Progenitor cell of endocrine pancreas (in vitro differentiated cells): ENCODE data around the gene ADAM19. TPM values are rescaled to one million over a fixed set of nuclear protein-coding genes. Genes with fewer than 3 reads are reported as not detected.

ENCODE experiments used
- DNase-seq: peaks from one replicate; pipeline ENCODE4 v3.0.0; 2021; ENCODE audit warnings: low spot score; ENCODE audit not compliant: unreplicated experiment
- H3K27ac Mint-ChIP-seq: 2 replicates; pipeline ENCODE4 v1.8.0; 2021; ENCODE audit warnings: mild to moderate bottlenecking, moderate library complexity, mixed read lengths
- H3K27me3 Mint-ChIP-seq: 2 replicates; pipeline ENCODE4 v1.8.0; 2021; ENCODE audit warnings: mixed read lengths
- H3K36me3 Mint-ChIP-seq: 2 replicates; pipeline ENCODE4 v1.8.0; 2022; ENCODE audit warnings: mixed read lengths; ENCODE audit not compliant: insufficient read depth
- H3K4me1 Mint-ChIP-seq: 2 replicates; pipeline ENCODE4 v1.8.0; 2021; ENCODE audit warnings: low read depth, mixed read lengths
- H3K4me3 Mint-ChIP-seq: 2 replicates; pipeline ENCODE4 v1.8.0; 2021; ENCODE audit warnings: low read depth, mild to moderate bottlenecking, moderate library complexity, mixed read lengths
- H3K9me3 Mint-ChIP-seq: 2 replicates; pipeline ENCODE4 v1.8.0; 2021; ENCODE audit warnings: low read depth, mixed read lengths
- total RNA-seq: library from RNA; stranded (reverse); gene quantifications from 2 replicates; pipeline ENCODE4 v1.2.1, GENCODE V29; 2021
- TF ChIP-seq, protein P1 (sequence below): fragments of 200-600 bp; sonication (generic); IDR thresholded peaks from one replicate; pipeline ENCODE4 v1.5.0; 2021; ENCODE audit warnings: antibody characterized with exemption, mild to moderate bottlenecking; ENCODE audit not compliant: unreplicated experiment

The ADAM19 gene
- total RNA-seq, 1 donor from 2014 or later: 13.4 TPM

DNA sequence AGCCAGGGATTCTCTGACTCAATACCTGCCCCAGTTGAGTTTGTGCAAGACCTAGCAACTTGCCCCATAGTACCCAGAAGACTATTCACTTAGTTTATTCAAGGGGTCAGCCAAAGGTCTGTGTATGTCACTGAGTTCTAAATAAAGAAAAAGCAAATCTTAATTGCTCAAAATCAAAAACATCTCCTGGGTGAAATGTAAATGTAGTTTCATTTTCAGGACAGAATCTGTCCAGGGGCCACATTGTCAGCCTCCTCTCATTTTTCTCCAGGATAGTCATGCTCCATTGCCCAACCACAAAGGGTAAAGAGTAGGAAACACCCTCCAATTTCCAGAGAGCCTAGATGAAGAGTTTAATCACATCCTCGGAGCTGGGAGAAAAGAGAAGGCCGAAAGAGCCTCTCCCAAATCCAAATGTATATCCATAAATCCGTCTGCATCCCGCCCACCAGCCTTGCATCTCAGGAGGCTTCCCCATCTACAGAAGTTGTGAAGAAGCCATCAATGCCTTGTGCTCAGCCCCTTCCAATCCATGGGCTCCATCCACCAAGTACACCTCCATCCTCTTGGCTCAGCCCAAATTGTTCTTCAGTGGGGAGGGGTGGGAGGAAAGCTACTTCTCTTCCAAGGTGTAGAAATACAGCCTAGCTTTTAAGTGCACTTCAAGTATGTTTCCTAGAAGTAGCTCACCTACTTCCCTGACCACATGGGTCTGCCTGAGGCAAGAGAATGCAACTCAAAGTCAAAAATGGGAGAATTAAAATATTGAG lies 26.9 kb downstream of the ADAM19 start:
- Mint-ChIP-seq H3K9me3 (peaks cover 6% of the 10 kb centered on the region), H3K36me3 (peaks cover 3% of the 10 kb centered on the region), H3K4me1 (peaks cover 4% of the 10 kb centered on the region), H3K27ac (no peak overlapping the region), H3K4me3 (no peak overlapping the region), H3K27me3 (no peaks in the 10 kb centered on the region)
- DNase-seq: no peak
- TF ChIP-seq, protein P1, sequence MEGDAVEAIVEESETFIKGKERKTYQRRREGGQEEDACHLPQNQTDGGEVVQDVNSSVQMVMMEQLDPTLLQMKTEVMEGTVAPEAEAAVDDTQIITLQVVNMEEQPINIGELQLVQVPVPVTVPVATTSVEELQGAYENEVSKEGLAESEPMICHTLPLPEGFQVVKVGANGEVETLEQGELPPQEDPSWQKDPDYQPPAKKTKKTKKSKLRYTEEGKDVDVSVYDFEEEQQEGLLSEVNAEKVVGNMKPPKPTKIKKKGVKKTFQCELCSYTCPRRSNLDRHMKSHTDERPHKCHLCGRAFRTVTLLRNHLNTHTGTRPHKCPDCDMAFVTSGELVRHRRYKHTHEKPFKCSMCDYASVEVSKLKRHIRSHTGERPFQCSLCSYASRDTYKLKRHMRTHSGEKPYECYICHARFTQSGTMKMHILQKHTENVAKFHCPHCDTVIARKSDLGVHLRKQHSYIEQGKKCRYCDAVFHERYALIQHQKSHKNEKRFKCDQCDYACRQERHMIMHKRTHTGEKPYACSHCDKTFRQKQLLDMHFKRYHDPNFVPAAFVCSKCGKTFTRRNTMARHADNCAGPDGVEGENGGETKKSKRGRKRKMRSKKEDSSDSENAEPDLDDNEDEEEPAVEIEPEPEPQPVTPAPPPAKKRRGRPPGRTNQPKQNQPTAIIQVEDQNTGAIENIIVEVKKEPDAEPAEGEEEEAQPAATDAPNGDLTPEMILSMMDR: no peak

DNA sequence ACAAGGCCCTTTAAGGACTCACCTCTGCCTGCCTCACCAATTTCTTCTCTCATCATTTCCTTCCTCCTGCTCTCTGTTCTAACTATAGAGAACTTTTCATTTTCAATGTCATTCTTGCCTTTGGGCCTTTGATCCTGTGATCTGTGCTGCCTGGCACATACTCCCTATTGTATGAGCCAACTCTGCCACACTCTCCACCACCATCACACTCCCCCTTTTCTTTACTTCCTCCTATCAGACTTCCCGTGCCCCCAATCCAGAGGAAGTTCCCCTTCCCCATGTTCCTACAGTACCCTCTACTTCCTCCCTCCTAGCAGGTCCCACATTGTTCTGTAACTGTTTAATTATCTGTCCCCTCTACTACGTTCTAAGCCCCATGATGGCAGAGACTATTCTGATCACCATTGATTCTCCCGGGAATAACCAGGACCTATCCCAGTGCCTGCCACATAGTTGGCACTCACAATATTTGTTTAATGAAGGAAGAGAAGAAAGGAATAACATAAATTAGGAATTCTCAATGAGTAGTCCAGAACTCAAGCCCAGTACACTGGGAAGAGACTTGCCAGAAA lies 27.5 kb downstream of the ADAM19 start:
- Mint-ChIP-seq H3K27ac (no peak overlapping the region), H3K4me3 (no peak overlapping the region), H3K27me3 (no peaks in the 10 kb centered on the region), H3K9me3 (peaks cover 6% of the 10 kb centered on the region), H3K36me3 (peaks cover 3% of the 10 kb centered on the region), H3K4me1 (peaks cover 7% of the 10 kb centered on the region)
- no peak for DNase-seq
- TF ChIP-seq, protein P1: no peak

DNA sequence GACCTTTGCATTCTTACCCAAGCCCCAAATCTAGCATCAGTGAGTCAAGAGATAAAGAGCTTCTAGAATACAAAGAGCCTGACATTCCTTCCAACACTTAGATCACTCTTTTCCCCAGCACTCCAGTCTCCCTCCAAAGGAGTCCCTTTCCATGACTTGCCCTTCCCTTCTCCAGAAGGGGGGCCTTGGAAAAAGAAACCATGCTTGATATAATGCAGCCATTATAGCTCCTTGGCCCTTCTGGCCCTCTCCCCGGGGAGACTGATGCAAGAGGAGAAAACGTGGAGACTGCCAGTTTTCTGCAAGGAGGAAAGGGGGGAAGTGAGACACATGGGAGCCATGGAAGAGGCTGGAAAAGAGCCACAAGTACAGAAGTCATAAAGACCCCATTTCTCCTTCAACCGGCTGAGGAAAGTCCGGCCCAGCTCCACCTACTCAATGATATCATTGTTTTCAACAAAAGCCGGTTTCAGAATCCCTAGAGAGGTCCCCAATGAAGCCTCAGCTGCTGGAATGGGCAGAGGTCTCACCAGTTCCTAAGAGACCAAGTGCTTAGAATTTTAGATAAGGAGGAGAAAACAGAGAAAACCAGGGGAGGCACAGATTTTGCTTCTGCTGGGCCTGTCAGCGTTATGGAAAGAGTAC lies 29.0 kb downstream of the ADAM19 start:
- no peaks in the 10 kb centered on the region for H3K27me3 Mint-ChIP-seq
- no peak overlapping the region for H3K4me3 Mint-ChIP-seq
- H3K4me1 Mint-ChIP-seq: peaks cover 8% of the 10 kb centered on the region
- H3K36me3 Mint-ChIP-seq: peaks cover 3% of the 10 kb centered on the region
- no peak overlapping the region for H3K27ac Mint-ChIP-seq
- H3K9me3 Mint-ChIP-seq: peaks cover 6% of the 10 kb centered on the region
- DNase-seq: no peak
- TF ChIP-seq, protein P1: no peak

DNA sequence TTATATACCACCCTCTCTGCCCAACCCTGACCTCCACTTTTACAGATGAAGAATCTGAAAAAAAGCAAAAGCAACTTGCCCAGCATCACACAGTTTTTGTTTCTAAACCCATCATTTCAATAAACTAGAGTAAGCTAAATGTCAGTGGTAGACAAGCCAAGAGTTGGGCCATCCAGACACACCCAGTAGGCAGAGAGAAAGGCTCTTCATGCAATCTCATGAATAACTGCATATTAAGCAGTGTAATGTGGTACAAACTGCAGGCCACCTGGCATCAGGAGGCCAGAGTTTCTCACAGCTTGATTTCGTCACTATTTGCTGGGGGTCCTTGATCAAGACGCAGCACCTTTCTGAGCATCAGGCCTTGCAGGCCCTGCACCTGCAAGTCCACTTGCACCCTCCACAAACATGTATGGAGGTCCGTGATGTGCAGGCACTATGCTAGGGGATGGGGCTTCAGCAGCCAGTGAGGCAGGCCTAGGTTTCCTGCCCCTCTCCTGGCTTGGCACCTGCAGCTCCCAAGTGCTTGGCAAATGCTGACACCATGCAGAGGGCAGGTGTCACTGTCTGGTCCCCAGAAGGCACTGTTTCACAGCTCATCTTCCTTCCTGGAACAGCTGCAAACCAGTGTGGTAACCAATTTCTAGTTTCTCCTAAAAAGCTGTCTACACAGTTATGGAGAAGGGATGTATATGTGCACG lies 29.8 kb downstream of the ADAM19 start:
- TF ChIP-seq, protein P1: no peak
- Mint-ChIP-seq H3K4me3 (no peak overlapping the region), H3K27me3 (peaks cover 2% of the 10 kb centered on the region), H3K9me3 (peaks cover 6% of the 10 kb centered on the region), H3K4me1 (peaks cover 10% of the 10 kb centered on the region), H3K36me3 (peaks cover 3% of the 10 kb centered on the region), H3K27ac (no peak overlapping the region)
- no peak for DNase-seq

DNA sequence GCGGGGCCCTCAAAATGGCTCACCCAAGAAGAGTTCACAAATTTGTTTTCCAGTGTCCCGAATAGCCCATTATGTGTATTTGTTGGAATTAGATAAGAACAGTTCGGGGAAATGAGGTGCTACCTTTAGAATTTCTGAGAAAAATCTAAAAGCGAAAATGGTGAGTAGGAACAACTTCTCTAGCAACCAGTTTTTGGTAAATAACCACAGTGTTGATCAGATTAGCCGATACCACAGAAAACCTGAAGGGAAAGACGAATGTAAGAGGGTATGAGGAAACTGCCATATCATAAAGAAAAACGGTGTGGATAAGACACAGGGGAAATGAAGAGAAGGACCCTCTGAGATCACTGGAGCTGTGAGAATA lies 31.0 kb downstream of the ADAM19 start:
- Mint-ChIP-seq H3K4me3 (no peak overlapping the region), H3K4me1 (peaks cover 12% of the 10 kb centered on the region), H3K9me3 (peaks cover 6% of the 10 kb centered on the region), H3K36me3 (peaks cover 3% of the 10 kb centered on the region), H3K27me3 (peaks cover 3% of the 10 kb centered on the region), H3K27ac (no peak overlapping the region)
- DNase-seq: no peak
- TF ChIP-seq, protein P1: no peak
